Activated T-cell treated with anti-CD3 and anti-CD28 coated beads, Interleukin-2, amount 50 U/mL, for 72 hours (primary cell): ENCODE measurements around the gene DDAH2. TPM values are rescaled to one million over a fixed set of nuclear protein-coding genes. Genes with fewer than 3 reads are reported as not detected.

ENCODE experiments used
- ATAC-seq, 2 donors: fragments of 150-1000 bp; cut with Tn5 transposase; replicated peaks in 1 of 2; 2 replicates each; pipeline ENCODE4 v1.10.0; 2021; ENCODE audit warnings: moderate library complexity in 2 of 2, mild to moderate bottlenecking in 1 of 2
- DNase-seq, 2 donors: peaks; one replicate each; pipeline ENCODE4 v3.0.0; 2021 to 2022; ENCODE audit warnings: mixed read lengths in 1 of 2
- H3K27ac Mint-ChIP-seq: one replicate; pipeline ENCODE4 v1.8.0; 2022; ENCODE audit warnings: mild to moderate bottlenecking, moderate library complexity, mixed read lengths
- H3K27me3 Mint-ChIP-seq: one replicate; pipeline ENCODE4 v1.8.0; 2022; ENCODE audit warnings: low read depth, mixed read lengths
- H3K36me3 Mint-ChIP-seq, 2 donors: one replicate each; pipeline ENCODE4 v1.8.0; 2022; ENCODE audit warnings: mixed read lengths in 2 of 2, mild to moderate bottlenecking in 1 of 2; ENCODE audit not compliant: insufficient read depth in 2 of 2
- H3K4me1 Mint-ChIP-seq: one replicate; pipeline ENCODE4 v1.8.0; 2022; ENCODE audit warnings: low read depth, mixed read lengths
- H3K4me3 Mint-ChIP-seq, 2 donors: one replicate each; pipeline ENCODE4 v1.8.0; 2022; ENCODE audit warnings: mild to moderate bottlenecking in 2 of 2, mixed read lengths in 2 of 2, moderate library complexity in 2 of 2
- H3K9me3 Mint-ChIP-seq, 2 donors: one replicate each; pipeline ENCODE4 v1.8.0; 2022; ENCODE audit warnings: mixed read lengths in 2 of 2
- total RNA-seq, 2 donors: library from RNA; stranded (reverse); gene quantifications; one replicate each; pipeline ENCODE4 v1.2.3, GENCODE V29; 2022

The DDAH2 gene
- total RNA-seq, 2 donors from 2014 or later: 19.0 to 19.6 TPM

DNA sequence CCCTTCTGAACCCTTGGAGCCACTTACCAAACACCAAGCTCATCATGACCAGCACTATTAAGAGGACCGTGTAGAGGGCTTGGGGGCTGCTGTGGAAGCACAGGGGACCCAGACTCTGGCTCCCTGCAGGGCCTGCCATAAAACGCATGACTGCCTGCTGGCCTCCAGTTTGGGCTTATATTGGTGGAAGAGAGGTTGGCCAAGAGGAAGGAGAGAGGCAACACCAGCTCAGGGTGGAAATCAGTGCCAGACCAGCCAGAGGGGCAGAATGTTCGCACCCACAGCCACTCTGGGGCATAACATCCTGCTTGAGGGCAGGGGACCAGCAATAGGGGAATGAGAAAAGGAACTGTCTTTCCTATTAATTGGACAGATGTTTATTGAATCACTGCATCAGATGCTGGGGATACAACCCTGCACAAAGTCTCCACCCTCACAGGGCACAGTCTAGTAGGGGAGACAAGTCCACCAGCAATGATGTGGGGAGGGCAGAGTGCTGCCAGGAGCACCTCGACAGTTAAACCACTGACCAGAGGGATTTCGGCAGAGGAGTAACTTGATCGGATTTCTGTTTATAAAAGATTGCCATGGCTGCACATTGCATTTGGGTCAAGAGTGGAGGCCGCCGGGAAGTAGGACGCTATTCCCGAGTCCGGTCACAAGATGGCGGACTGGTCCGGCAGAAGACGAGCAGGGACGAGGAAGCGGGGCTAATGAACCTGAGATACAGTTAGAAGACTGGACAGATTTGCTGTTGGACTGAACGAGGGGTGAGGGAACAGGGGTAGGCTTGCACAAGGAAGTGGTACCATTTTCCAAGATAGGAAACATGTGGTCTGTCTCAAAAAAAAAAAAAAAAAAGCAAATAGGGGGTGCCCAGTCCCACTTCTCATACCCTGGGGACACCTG, 48.6 kb downstream of the DDAH2 start, which contains the start of gene LY6G5C:
TSS of gene LY6G5C (minus strand) at position 842 of the 909 bp plus-strand sequence. CDS start at position 148, 694 bp downstream.
- H3K27me3 Mint-ChIP-seq: no peaks in the 10 kb centered on the region
- peak; percentile 67 to 72 for DNase-seq
- peaks cover 0 to 3% of the 10 kb centered on the region in 2 donors for H3K36me3 Mint-ChIP-seq
- H3K4me3 Mint-ChIP-seq: peak within 1 kb of the TSS; percentile 83 to 91
- peaks cover 23% of the 10 kb centered on the region for H3K4me1 Mint-ChIP-seq
- peak within 1 kb of the TSS; percentile 61 for H3K27ac Mint-ChIP-seq
- no peaks in the 10 kb centered on the region for H3K9me3 Mint-ChIP-seq
- ATAC-seq: peak; percentile 66 to 74

DNA sequence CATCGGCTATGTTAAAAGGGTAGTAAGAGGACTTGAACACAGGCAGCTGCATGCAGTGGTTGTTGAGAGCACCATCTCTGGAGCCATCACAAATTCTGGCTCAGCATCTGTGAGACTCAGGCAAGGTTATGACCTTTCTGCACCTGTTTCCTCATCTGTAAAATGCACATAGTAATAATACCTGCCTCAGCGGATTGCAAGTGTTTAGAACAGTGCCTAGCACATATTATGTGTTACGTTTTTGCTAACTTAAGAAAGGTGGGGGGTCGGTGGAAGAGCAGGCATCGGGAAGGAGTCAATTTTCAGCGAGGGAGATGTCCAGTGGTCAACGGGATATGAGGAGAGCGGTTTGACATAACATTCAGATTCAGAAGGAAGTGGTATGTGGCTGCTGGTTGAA, 51.1 kb downstream of the DDAH2 start:
- Mint-ChIP-seq H3K4me3 (no peak overlapping the region), H3K27ac (no peak overlapping the region), H3K4me1 (peaks cover 23% of the 10 kb centered on the region), H3K27me3 (no peaks in the 10 kb centered on the region), H3K9me3 (no peaks in the 10 kb centered on the region), H3K36me3 (no peaks in the 10 kb centered on the region)
- no peak for DNase-seq
- no peak for ATAC-seq

Other genes starting within 250 kb of the DDAH2 start
- gene MICB, start 231.2 kb downstream of the DDAH2 start, total RNA-seq: 10 to 100 TPM; 18.7 to 22.3 TPM
- not detected for gene MCCD1, start 200.3 kb downstream of the DDAH2 start, total RNA-seq
- gene DDX39B, start 187.3 kb downstream of the DDAH2 start, total RNA-seq: 100 to 1,000 TPM; 567 to 644 TPM
- 1 to 10 TPM; 4.1 to 5.6 TPM for gene ATP6V1G2, start 182.7 kb downstream of the DDAH2 start, total RNA-seq
- 10 to 100 TPM; 28.0 to 36.6 TPM for gene NFKBIL1, start 181.7 kb downstream of the DDAH2 start, total RNA-seq
- 100 to 1,000 TPM in 1 of 2 donors, 10 to 100 TPM in 1; 77.2 to 110 TPM for gene LTA, start 157.0 kb downstream of the DDAH2 start, total RNA-seq
- gene TNF, start 153.7 kb downstream of the DDAH2 start, total RNA-seq: 10 to 100 TPM; 30.7 to 57.8 TPM
- 10 to 100 TPM; 43.4 to 61.8 TPM for gene LTB, start 146.9 kb downstream of the DDAH2 start, total RNA-seq
- 10 to 100 TPM; 24.6 to 27.0 TPM for gene LST1, start 143.0 kb downstream of the DDAH2 start, total RNA-seq
- gene NCR3, start 136.3 kb downstream of the DDAH2 start, total RNA-seq: 10 to 100 TPM; 15.0 to 24.7 TPM
- gene AIF1, start 114.1 kb downstream of the DDAH2 start, total RNA-seq: 10 to 100 TPM; 68.7 to 98.1 TPM
- gene PRRC2A, start 108.6 kb downstream of the DDAH2 start, total RNA-seq: 100 to 1,000 TPM; 260 to 285 TPM
- gene BAG6, start 76.6 kb downstream of the DDAH2 start, total RNA-seq: 100 to 1,000 TPM; 265 to 272 TPM
- 1 to 10 TPM; 5.0 to 6.0 TPM for gene APOM, start 73.4 kb downstream of the DDAH2 start, total RNA-seq
- gene C6orf47, start 68.5 kb downstream of the DDAH2 start, total RNA-seq: 10 to 100 TPM; 21.1 to 22.5 TPM
- gene GPANK1, start 64.3 kb downstream of the DDAH2 start, total RNA-seq: 10 to 100 TPM; 30.3 to 37.7 TPM
- 100 to 1,000 TPM; 208 to 209 TPM for gene CSNK2B, start 63.2 kb downstream of the DDAH2 start, total RNA-seq
- 10 to 100 TPM; 21.3 to 26.9 TPM for gene LY6G5B, start 59.3 kb downstream of the DDAH2 start, total RNA-seq
- 1 to 10 TPM; 2.3 to 6.9 TPM for gene LY6G5C, start 48.2 kb downstream of the DDAH2 start, total RNA-seq
- gene ABHD16A, start 26.0 kb downstream of the DDAH2 start, total RNA-seq: 10 to 100 TPM; 48.9 TPM
- not detected for gene LY6G6F, start 22.4 kb downstream of the DDAH2 start, total RNA-seq
- gene LY6G6D, start 14.0 kb downstream of the DDAH2 start, total RNA-seq: not detected
- under 1 TPM; 0.25 to 0.67 TPM for gene LY6G6C, start 7.6 kb downstream of the DDAH2 start, total RNA-seq
- under 1 TPM in 1 of 2 donors, not detected in 1; 0.10 TPM for gene MPIG6B, start 5.9 kb downstream of the DDAH2 start, total RNA-seq
- 100 to 1,000 TPM; 253 to 318 TPM for gene CLIC1, start 7.2 kb upstream of the DDAH2 start, total RNA-seq
- 10 to 100 TPM; 84.9 to 98.4 TPM for gene MSH5, start 10.7 kb upstream of the DDAH2 start, total RNA-seq
- 10 to 100 TPM; 15.7 to 18.0 TPM for gene SAPCD1, start 33.4 kb upstream of the DDAH2 start, total RNA-seq
- gene VWA7, start 48.0 kb upstream of the DDAH2 start, total RNA-seq: 1 to 10 TPM; 3.3 to 3.4 TPM
- gene VARS1, start 66.5 kb upstream of the DDAH2 start, total RNA-seq: 100 to 1,000 TPM in 1 of 2 donors, 10 to 100 TPM in 1; 91.3 to 101 TPM
- gene LSM2, start 77.7 kb upstream of the DDAH2 start, total RNA-seq: 100 to 1,000 TPM; 122 to 123 TPM
- 1 to 10 TPM; 2.9 to 3.1 TPM for gene HSPA1L, start 86.0 kb upstream of the DDAH2 start, total RNA-seq
- gene HSPA1A, start 86.2 kb upstream of the DDAH2 start, total RNA-seq: 10 to 100 TPM; 16.5 to 37.6 TPM
- 10 to 100 TPM; 31.6 to 44.9 TPM for gene HSPA1B, start 98.4 kb upstream of the DDAH2 start, total RNA-seq
- gene NEU1, start 133.5 kb upstream of the DDAH2 start, total RNA-seq: 10 to 100 TPM; 24.0 to 27.1 TPM
- gene SLC44A4, start 149.7 kb upstream of the DDAH2 start, total RNA-seq: under 1 TPM; 0.22 to 0.23 TPM
- gene EHMT2, start 168.4 kb upstream of the DDAH2 start, total RNA-seq: 10 to 100 TPM; 49.2 to 64.7 TPM
- gene ZBTB12, start 172.8 kb upstream of the DDAH2 start, total RNA-seq: 1 to 10 TPM in 1 of 2 donors, under 1 TPM in 1; 0.88 to 1.9 TPM
- gene C2, start 198.4 kb upstream of the DDAH2 start, total RNA-seq: 1 to 10 TPM; 3.4 to 5.1 TPM
- 1 to 10 TPM; 1.1 to 3.5 TPM for gene CFB, start 216.8 kb upstream of the DDAH2 start, total RNA-seq
- gene NELFE, start 229.7 kb upstream of the DDAH2 start, total RNA-seq: 10 to 100 TPM; 65.0 to 71.5 TPM
- gene SKIC2, start 229.9 kb upstream of the DDAH2 start, total RNA-seq: 10 to 100 TPM; 75.7 to 79.7 TPM
- 10 to 100 TPM; 23.3 to 34.7 TPM for gene DXO, start 242.8 kb upstream of the DDAH2 start, total RNA-seq